HG02884 (cell line): ENCODE data around the gene PGR.
A peak's percentile ranks its signal among the peaks of the same experiment; 100 is the strongest.
"Not testable (repeated sequence)": the region's sequence is repeated elsewhere in the genome, so short reads cannot be mapped to it uniquely, and the experiment has no call there.

ENCODE experiments used
- ATAC-seq: cut with Tn5 transposase; IDR thresholded peaks from one replicate; pipeline ENCODE4 v1.9.1; 2021; ENCODE audit warnings: mild to moderate bottlenecking, moderate library complexity; ENCODE audit not compliant: unreplicated experiment

Gene PGR

DNA sequence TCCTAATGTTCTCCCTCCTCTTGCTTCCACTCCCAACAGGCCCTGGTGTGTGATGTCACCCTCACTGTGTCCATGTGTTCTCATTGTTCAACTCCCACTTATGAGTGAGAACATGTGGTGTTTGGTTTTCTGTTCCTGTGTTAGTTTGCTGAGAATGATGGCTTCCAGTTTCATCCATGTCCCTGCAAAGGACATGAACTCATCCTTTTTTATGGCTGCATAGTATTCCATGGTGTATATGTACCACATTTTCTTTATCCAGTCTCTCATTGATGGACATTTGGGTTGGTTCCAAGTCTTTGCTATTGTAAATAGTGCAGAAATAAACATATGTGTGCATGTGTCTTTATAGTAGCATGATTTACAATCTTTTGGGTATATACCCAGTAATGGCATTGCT lies 115.9 kb downstream of the PGR start:
- ATAC-seq: not testable (repeated sequence)

DNA sequence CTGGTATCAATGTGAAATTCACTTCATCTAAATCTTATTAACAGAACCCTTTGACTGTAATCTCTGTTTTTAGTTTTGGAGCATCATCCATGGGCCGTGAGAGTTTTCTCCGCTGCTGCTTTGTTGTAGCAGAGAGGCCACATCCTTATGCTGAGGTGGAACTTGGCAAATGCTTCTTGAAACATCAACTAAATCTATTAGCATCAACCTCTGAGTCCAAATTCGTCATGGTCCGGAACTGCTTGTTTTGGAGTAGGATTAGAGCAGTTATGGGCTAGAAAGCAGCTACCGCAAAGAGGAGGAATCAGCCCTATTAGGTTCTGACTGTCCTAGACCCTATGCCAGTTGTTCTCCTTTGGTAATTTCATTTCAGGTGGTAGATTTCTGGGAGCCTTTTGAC lies 117.7 kb downstream of the PGR start:
- no peak for ATAC-seq

DNA sequence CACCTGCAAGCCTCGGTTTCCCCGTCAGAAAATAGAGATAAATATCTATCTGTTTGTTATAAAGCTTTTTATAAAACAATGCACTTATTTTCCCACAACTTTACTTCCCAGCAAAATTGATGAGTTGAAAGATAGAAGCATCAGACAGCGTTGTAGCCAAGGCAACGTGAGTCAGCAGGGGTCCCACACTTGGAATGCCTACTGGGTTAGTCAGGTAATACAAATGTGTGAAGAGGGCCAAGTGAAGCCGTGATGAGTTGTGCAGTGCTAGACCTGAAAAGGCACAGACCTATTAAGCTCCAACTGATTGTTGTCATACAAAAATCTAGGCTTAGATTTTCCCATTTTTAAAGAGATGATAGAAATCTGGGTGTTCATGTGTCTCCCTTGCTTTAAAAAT lies 118.7 kb downstream of the PGR start:
- no peak for ATAC-seq

DNA sequence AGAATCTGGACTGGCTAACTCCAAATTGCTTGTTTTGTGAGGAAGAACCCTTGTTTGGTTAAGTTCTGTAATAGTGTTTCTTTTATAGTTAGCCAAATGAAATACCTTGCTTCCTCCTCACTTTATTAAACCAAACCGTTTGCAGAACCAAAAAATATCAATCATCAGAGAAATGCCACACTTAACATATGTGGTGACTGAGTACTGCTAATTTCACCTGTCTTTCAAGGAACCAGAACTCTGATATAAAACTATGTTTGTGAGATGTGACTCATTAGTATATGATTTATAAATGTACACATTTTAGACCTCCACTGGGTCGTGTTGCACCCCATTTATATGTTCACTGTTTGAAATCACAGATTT lies 119.9 kb downstream of the PGR start:
- ATAC-seq: no peak

DNA sequence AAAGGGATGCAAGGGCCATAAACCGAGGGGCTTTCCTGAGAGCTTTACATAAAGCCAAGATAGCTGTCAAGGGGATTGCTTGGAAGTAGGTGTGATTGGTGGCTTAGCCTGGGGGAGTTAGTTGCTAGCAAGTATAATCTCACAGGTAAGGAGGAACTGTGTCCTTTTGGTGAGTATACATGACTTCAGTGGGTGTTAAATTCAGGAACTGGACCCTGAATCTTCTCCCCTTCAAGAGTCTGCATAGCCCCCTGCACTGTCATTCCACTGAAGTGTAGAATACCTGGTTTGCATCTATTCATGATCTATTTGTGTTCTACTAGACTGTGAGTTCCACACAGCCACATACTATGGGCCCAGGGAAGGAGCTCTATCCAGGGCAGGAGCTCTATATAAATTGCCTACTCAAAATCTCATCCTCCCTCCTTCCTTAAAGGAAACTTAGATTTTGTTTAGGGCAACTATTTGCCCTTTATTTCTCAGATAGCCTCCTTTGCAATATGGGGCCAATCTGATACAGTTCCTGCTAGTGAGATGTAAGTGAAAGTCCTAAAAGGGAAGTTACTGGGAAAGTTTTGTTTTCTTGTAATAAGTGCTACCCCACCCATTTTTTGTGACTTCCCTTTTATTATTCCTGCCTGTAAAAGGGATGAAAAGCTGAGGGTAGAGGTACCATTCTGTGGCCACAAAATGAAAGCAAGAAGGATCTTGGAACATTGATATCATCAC lies 120.5 kb downstream of the PGR start:
- ATAC-seq: no peak

DNA sequence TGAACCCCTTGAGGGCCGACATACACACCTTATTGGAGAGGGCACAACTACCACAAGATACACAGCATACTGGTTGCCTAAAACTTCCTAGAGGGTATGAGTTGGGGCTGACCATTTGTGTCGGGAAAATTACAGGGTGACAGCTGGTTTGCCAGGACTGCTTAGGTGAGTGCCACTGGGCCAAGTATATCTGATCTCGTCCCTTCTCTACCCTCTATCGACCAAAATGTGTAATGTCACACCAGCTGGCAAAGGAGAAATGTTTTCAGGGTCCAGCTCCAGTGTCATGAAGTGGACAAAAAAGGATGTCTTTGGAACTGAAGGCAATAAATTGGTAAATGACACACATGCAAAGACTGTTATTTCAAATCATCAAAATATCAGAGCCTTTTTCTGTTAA lies 126.1 kb downstream of the PGR start:
- peak; percentile 59 for ATAC-seq

DNA sequence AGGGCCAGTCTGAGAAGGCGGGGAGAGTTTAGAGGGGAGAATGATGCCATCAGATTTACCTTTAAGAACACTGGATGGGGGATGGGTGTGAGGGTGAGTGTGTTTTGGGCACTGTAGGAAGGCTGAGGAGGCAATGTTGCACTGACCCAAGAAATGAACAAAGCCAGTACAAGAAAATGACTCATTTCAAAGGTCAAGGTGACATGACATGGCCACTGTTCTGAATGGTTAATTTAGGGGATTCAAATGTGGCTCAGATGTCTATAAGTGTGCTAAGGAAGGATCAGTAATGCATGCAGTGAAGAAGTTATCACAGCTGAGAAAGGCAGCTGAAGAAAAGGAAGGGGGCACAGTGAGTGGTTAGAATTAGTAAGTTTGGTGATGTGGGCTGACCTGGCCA lies 129.9 kb downstream of the PGR start:
- no peak for ATAC-seq

DNA sequence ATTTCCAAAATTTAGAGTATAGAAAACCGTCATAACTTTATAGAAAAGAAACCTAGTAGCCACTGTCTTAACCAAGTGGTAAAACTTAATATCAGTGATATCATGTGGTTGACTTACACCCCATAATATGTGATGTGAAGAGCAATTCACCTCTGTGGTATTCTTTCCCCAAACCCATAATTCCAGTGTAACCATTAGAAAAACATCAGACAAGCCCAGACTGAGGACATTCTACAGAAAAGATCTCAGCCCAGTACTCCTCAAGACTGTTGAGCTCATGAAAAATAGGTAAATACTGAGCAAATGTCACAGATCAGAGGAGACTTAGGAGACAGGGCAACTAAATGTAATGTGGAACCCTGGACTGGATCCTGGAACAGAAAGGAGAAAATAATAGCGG lies 134.6 kb downstream of the PGR start:
- ATAC-seq: no peak

DNA sequence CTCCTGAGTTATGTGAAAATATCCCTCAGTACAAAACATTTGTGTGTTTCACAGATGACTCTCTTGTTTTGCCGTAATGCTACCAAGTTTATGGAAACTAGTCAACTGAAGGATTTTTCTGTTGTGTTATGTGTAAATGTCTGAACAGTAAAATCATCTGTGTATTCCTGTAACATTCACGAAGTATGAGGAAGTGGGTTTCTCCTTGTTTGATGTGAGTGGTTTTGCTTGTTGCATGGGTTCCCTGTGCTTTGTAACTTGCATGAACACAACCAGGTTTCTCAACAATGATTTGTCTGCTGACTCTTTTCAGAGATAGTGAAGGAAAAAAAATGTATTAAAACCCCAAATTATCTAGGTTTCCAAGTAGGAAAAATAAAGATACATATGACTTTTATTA lies 138.1 kb downstream of the PGR start:
- ATAC-seq: no peak

DNA sequence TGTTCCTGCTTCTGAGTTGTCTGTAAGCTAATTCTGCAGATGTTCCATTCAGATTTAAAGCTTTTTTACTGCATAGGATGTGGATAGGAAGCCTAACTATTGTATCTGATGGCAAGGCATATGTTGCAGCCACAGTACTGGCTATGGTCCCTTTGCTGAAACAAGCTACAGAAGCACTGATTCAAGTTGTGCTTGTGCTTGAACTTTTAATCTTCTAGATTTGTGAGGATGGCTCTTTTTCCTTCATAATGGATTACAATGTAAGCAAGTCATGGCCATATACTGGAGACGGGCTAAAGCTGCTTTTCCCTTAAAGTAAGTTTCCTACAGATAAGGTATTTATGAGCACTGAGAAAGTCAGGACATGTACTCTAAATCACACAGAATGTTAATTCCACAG lies 138.7 kb downstream of the PGR start:
- no peak for ATAC-seq

DNA sequence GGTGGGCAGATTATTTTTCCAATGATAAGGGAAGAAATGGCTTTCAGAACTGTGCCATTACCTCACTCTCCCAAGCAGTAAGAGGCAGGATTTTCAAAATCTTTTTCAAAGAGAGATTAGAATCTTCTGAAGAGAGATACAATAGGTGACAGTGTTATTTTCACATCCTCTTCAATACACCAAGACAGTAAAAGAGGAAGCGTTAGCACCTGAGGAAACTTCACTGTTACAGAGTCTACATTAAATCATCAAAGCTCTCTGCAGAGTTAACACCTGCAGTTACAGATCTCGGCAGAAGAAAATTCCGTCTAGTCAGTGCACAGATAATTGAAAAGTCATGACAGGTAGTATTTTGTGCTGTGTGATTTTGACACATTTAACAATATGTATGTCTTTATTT lies 144.9 kb downstream of the PGR start:
- ATAC-seq: peak; percentile 91

DNA sequence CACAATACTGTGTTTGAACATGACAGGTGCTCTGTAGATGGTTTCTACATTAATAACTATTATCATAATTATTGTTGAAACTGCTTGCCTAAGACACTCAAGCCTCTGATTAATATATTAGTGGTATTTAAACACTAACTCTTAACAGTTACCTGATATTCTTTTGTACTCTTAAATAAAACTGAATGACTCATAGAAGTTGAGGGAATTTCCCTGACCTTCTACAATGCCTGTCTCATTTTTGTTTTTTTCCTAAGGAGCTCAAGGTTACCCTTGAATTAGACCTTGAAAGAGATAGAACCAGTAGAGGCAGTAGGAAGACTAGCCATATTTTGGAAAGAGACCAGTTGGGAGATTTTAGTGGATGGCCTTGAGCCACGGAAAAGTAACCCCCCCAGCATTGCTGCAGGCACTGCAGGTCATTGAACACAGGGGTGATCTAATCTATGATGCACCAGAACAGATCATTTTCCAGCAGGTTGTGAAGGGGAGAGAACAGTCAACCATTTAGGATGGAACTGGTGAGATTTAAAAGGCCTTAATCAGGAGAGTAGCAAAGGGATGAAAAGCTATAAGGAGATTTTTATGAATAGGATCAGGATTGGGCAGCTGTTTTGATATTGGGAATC lies 148.3 kb downstream of the PGR start:
- no peak for ATAC-seq

DNA sequence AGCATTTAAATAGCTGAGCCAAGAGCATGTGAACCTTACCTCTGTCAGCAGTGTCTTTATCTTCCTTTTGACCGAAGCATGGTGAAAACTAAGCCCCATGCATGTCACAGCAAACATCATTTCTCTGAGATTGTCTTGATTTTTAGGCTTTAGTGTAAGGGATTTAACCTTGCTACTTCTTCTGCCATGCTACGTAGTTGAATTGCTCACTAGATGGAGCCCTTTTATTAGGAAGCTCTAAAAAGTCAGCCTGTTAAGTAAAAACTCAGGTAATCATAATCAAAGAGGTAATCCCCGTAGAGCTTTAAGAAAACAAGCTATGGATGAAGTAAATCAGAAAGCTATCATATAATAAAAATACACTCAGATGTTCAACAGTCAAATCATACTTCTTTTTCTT lies 149.5 kb downstream of the PGR start:
- ATAC-seq: no peak
